ENCODE measurements around the gene WDFY3.

GRCh38 chr4:84866295-84866694 lies 100.2 kb downstream of the WDFY3 start:
- TF ChIP-seq EZH2 (IDR thresholded peaks at IDR 0.05; ENCODE audit: insufficient read depth, poor library complexity, severe bottlenecking), result no peak
- no peak for TF ChIP-seq EZH2phosphoT487 (IDR thresholded peaks at IDR 0.05; ENCODE audit: insufficient read depth, low read depth)

Data from GM23248 (cell line).